ENCODE data around the gene NACAD. TPM values are rescaled to one million over a fixed set of nuclear protein-coding genes. Genes with fewer than 3 reads are reported as not detected.

The NACAD gene
- total RNA-seq, 1 experiment from 2014 or later = 0.90 TPM

DNA sequence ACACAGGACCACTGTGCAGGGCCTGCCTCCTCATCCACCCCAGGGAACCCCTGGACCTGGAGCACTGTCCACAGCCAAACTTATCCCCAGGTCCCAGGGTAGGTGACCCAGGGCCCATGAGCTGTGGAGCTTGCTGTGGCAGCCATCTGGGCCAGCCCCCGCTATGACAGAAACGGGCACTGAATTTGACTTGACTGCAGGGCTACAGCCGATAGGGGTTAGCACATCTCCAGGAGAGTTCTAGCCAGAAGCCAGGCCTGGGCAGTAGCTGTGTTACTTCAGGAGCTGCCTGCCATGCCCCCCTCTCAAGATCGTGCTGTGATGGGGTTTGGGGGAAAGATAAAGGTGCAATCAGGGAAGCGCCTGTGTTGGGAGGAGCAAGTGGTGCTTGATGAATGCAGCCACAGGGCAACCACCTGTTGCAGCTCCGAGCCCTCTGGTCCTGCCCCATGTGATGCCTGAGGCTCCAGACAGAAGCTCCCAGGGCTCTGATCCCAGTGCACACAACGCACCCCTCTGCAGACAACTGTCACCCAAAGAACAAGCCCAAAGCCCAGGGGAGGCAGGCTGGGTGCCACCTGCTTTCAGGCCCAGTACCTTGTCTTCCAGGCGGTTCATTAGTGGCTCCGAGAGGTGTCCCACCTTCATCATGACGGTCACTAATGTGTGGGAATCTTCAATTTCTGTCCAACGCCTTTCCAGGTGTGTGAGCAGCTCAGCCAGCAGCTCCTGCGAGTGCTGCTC lies 16.2 kb upstream of the NACAD start:
- H3K27ac Mint-ChIP-seq (ENCODE audit: unreplicated experiment) = no peak overlapping the region
- intact Hi-C loops (cut with micrococcal nuclease; ENCODE audit: unreplicated experiment) = no loop called here
- CTCF ChIA-PET = no interaction called here
- no TSS peak for BruUV-seq (replicated peaks)
- H3K9me3 Mint-ChIP-seq (ENCODE audit: low read depth, unreplicated experiment) = no peaks in the 10 kb centered on the region
- H3K36me3 Mint-ChIP-seq (ENCODE audit: insufficient read depth, unreplicated experiment) = peaks cover 72% of the 10 kb centered on the region
- H3K4me3 Mint-ChIP-seq (ENCODE audit: low read depth, unreplicated experiment) = no peak overlapping the region
- TF ChIP-seq, protein P1, sequence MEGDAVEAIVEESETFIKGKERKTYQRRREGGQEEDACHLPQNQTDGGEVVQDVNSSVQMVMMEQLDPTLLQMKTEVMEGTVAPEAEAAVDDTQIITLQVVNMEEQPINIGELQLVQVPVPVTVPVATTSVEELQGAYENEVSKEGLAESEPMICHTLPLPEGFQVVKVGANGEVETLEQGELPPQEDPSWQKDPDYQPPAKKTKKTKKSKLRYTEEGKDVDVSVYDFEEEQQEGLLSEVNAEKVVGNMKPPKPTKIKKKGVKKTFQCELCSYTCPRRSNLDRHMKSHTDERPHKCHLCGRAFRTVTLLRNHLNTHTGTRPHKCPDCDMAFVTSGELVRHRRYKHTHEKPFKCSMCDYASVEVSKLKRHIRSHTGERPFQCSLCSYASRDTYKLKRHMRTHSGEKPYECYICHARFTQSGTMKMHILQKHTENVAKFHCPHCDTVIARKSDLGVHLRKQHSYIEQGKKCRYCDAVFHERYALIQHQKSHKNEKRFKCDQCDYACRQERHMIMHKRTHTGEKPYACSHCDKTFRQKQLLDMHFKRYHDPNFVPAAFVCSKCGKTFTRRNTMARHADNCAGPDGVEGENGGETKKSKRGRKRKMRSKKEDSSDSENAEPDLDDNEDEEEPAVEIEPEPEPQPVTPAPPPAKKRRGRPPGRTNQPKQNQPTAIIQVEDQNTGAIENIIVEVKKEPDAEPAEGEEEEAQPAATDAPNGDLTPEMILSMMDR (IDR thresholded peaks at IDR 0.05; ENCODE audit: unreplicated experiment) = no peak
- H3K27me3 Mint-ChIP-seq (ENCODE audit: unreplicated experiment) = no peaks in the 10 kb centered on the region
- H3K4me1 Mint-ChIP-seq (ENCODE audit: low read depth, unreplicated experiment) = peaks cover 25% of the 10 kb centered on the region
- no peak for DNase-seq

DNA sequence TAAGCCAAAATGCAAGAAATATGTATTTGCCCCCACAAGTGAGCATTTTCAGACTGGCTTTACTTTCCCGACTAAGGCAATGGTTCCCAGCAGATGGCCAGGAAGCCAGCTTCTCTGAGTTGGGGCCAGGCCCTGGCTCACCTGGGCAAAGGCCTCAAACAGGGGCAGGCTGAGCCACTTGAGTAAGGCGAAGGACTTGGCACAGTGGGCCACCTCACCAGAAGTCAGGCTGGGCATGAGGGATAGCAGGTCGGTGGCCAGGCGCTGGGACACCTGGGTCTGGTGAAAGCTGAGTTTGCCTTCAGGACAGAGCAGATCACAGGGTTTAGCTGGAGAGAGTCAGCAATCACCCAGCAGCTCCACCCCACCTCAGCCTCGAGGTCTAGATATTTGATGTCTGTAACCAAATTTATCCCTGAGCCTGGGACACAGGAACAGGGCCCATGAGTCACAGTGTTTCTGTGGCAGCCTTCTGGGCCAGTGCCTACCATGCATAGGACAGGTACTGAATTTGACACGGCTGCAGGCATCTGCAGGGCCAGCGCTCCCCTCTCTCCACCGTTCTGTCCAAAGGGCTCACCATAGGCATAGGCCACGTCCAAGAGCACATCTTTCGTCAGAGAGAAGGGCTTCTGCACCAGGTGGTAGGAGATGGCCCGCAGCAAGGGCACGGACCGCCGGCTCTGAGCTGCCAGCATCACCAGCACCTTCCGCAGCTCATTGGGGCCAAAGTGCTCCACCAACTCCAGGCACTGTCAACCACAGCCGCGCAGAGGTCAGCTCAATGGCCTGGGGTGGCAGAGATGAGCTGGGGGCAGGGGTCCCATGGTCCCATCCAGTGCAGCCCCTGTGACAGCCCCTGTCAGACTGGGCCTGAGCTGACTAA lies 15.4 kb upstream of the NACAD start:
- TF ChIP-seq, protein P1 (IDR thresholded peaks at IDR 0.05; ENCODE audit: unreplicated experiment) = no peak
- no peaks in the 10 kb centered on the region for H3K27me3 Mint-ChIP-seq (ENCODE audit: unreplicated experiment)

DNA sequence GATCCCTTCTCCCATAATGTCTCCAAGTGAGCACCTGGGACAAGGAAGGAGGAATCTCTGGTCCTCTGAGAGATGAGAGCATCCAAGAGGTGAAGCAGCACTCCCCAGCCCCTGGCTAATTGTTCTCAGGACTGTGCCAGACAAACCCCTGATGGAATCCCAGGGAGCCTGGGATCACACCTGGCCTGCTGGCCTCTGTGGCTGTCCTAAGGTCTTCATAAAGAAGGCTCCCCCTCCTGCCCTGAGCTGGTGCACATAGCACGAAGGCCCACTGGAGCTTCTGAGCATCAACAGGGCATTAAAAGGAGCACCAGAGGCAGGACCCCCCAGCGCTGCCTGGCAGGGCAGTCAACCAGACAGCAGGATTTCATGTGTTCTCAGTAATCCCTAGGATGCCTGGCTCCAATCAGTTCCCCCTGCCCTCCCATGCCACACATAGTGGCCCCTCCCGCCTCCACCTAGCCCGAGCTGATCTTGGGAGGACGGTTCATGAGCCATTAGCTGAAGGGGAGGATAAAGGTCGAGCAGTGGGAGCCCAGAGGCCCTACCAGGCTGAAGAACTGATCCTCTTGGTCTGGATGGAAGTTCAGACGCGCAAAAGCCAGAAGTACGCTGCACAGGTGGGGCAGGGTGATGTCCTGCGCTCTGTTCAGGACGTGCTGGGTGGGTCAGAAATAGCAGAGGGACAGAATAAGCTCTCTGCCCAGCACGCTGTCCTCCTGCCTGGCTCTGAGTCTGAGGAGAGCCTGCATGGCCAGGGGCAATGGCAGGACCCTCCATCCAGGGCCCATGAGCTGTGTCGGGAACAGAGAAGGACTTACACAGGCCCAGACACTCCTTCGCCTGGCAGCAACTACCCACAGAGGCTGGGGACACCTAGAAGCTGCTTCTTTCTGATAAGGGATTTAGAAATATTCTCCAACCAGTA lies 14.3 kb upstream of the NACAD start:
- Mint-ChIP-seq H3K27ac (ENCODE audit: unreplicated experiment) (no peak overlapping the region), H3K27me3 (ENCODE audit: unreplicated experiment) (no peaks in the 10 kb centered on the region), H3K9me3 (ENCODE audit: low read depth, unreplicated experiment) (no peaks in the 10 kb centered on the region), H3K4me1 (ENCODE audit: low read depth, unreplicated experiment) (peaks cover 11% of the 10 kb centered on the region), H3K36me3 (ENCODE audit: insufficient read depth, unreplicated experiment) (peaks cover 72% of the 10 kb centered on the region), H3K4me3 (ENCODE audit: low read depth, unreplicated experiment) (no peak overlapping the region)
- no TSS peak for BruUV-seq (replicated peaks)
- CTCF ChIA-PET = interaction anchor here (0.6 kb wide), 2 partner anchors 11 to 18 kb away, joined by 3 read pairs; no protein-coding TSS in a partner anchor
- intact Hi-C loops (cut with micrococcal nuclease; ENCODE audit: unreplicated experiment) = no loop called here
- no peak for DNase-seq
- TF ChIP-seq, protein P1 (IDR thresholded peaks at IDR 0.05; ENCODE audit: unreplicated experiment) = no peak

More for the DNA sequence above, 15.4 kb upstream of the NACAD start:
- CTCF ChIA-PET = no interaction called here
- Mint-ChIP-seq H3K4me1 (ENCODE audit: low read depth, unreplicated experiment) (peaks cover 21% of the 10 kb centered on the region), H3K9me3 (ENCODE audit: low read depth, unreplicated experiment) (no peaks in the 10 kb centered on the region), H3K27ac (ENCODE audit: unreplicated experiment) (no peak overlapping the region), H3K4me3 (ENCODE audit: low read depth, unreplicated experiment) (no peak overlapping the region), H3K36me3 (ENCODE audit: insufficient read depth, unreplicated experiment) (peaks cover 77% of the 10 kb centered on the region)
- no peak for DNase-seq
- intact Hi-C loops (cut with micrococcal nuclease; ENCODE audit: unreplicated experiment) = no loop called here
- no TSS peak for BruUV-seq (replicated peaks)

DNA sequence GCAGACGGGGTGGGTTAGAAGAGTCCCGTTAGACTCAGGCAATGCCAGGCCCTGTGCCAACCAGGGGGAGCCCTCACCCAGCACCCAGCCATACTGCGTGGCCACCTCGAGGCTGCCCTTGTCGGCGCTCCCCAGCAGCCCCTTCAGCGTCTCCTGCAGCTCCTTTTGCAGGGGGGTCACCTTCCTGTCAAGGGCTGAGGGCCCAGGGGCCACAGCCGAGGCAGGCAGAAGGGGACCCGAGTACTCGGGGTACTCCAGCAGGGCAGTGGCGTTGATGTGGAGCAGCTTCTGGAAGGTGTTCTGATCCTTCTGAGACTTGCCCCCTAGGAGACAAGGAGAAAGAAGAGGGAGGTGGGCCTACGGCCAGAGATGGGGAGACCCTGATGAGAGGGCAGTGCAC lies 13.0 kb upstream of the NACAD start:
- no peak for DNase-seq
- CTCF ChIA-PET = no interaction called here
- no TSS peak for BruUV-seq (replicated peaks)

More for the DNA sequence above, 13.0 kb upstream of the NACAD start:
- Mint-ChIP-seq H3K9me3 (ENCODE audit: low read depth, unreplicated experiment) (no peaks in the 10 kb centered on the region), H3K27me3 (ENCODE audit: unreplicated experiment) (no peaks in the 10 kb centered on the region), H3K36me3 (ENCODE audit: insufficient read depth, unreplicated experiment) (peaks cover 60% of the 10 kb centered on the region), H3K4me3 (ENCODE audit: low read depth, unreplicated experiment) (no peak overlapping the region), H3K4me1 (ENCODE audit: low read depth, unreplicated experiment) (no peaks in the 10 kb centered on the region), H3K27ac (ENCODE audit: unreplicated experiment) (no peak overlapping the region)
- TF ChIP-seq, protein P1 (IDR thresholded peaks at IDR 0.05; ENCODE audit: unreplicated experiment) = no peak
- intact Hi-C loops (cut with micrococcal nuclease; ENCODE audit: unreplicated experiment) = no loop called here
